ENCODE data around the gene CCDC3.

Gene CCDC3

GRCh38 chr10:12980713-12981306 lies 20.7 kb downstream of the CCDC3 start:
- DNase-seq (ENCODE audit: extremely low spot score), result no peak
- POLR2A ChIA-PET, result interaction anchor here (0.5 kb wide), 1 partner anchor 341 kb away, joined by 3 read pairs; no protein-coding TSS in a partner anchor
- CTCF ChIA-PET, result interaction anchor here (0.5 to 0.8 kb wide), 3 partner anchors 50 to 226 kb away, joined by 3 to 5 read pairs (median 3); no protein-coding TSS in a partner anchor

GRCh38 chr10:12980102-12980661 lies 21.3 kb downstream of the CCDC3 start:
- no peak for DNase-seq (ENCODE audit: extremely low spot score)
- ChIA-PET POLR2A (interaction anchor here (0.5 kb wide), 1 partner anchor 342 kb away, joined by 3 read pairs; no protein-coding TSS in a partner anchor), CTCF (interaction anchor here (0.5 to 0.8 kb wide), 3 partner anchors 51 to 226 kb away, joined by 3 to 5 read pairs (median 3); no protein-coding TSS in a partner anchor)
- no peak for TF ChIP-seq ARNT (IDR thresholded peaks at IDR 0.05)
- TF ChIP-seq FOXA1 (IDR thresholded peaks at IDR 0.05), result no peak

More at GRCh38 chr10:12980713-12981306, 20.7 kb downstream of the CCDC3 start:
- TF ChIP-seq TARDBP (IDR thresholded peaks at IDR 0.05) (no peak), LEF1 (IDR thresholded peaks at IDR 0.05; ENCODE audit: borderline replicate concordance) (no peak), CTBP1 (IDR thresholded peaks at IDR 0.05; ENCODE audit: borderline replicate concordance) (no peak), ZNF384 (IDR thresholded peaks at IDR 0.05) (no peak), FOXM1 (IDR thresholded peaks at IDR 0.05; ENCODE audit: borderline replicate concordance) (no peak), FOXA1 (IDR thresholded peaks at IDR 0.05) (no peak), NFRKB (IDR thresholded peaks at IDR 0.05) (no peak), ARNT (IDR thresholded peaks at IDR 0.05) (no peak), BHLHE40 (IDR thresholded peaks at IDR 0.05; ENCODE audit: borderline replicate concordance) (no peak), PKNOX1 (IDR thresholded peaks at IDR 0.05) (no peak), SP1 (IDR thresholded peaks at IDR 0.05) (no peak)

- DNase-seq (ENCODE audit: extremely low spot score), result no peak
- ChIA-PET CTCF (no interaction called here), POLR2A (no interaction called here)
- no peak for TF ChIP-seq CTBP1 (IDR thresholded peaks at IDR 0.05; ENCODE audit: borderline replicate concordance)
- no peak for TF ChIP-seq SUZ12 (IDR thresholded peaks at IDR 0.05)
- TF ChIP-seq FOXA1 (IDR thresholded peaks at IDR 0.05), result no peak
- TF ChIP-seq NFRKB (IDR thresholded peaks at IDR 0.05), result no peak
- no peak for TF ChIP-seq LEF1 (IDR thresholded peaks at IDR 0.05; ENCODE audit: borderline replicate concordance)
- TF ChIP-seq ARNT (IDR thresholded peaks at IDR 0.05), result no peak
- no peak for TF ChIP-seq FOXM1 (IDR thresholded peaks at IDR 0.05; ENCODE audit: borderline replicate concordance)
- no peak for TF ChIP-seq ELF4 (IDR thresholded peaks at IDR 0.05)
- TF ChIP-seq SP1 (IDR thresholded peaks at IDR 0.05), result no peak
- no peak for TF ChIP-seq ZNF384 (IDR thresholded peaks at IDR 0.05)
- TF ChIP-seq TARDBP (IDR thresholded peaks at IDR 0.05), result no peak
- no peak for TF ChIP-seq HDGF (IDR thresholded peaks at IDR 0.05; ENCODE audit: borderline replicate concordance)
- no peak for TF ChIP-seq FOXK2 (IDR thresholded peaks at IDR 0.05)
- no peak for TF ChIP-seq PKNOX1 (IDR thresholded peaks at IDR 0.05)
Observed at GRCh38 chr10:12978891-12979290, 22.6 kb downstream of the CCDC3 start.

- no peak for TF ChIP-seq ELF4 (IDR thresholded peaks at IDR 0.05)
- DNase-seq (ENCODE audit: extremely low spot score), result no peak
- CTCF ChIA-PET, result no interaction called here
- POLR2A ChIA-PET, result no interaction called here
Observed at GRCh38 chr10:12975906-12976305, 25.6 kb downstream of the CCDC3 start.

GRCh38 chr10:12975266-12975665 lies 26.2 kb downstream of the CCDC3 start:
- ChIA-PET POLR2A (no interaction called here), CTCF (no interaction called here)
- DNase-seq (ENCODE audit: extremely low spot score), result no peak
- TF ChIP-seq SUZ12 (IDR thresholded peaks at IDR 0.05) (no peak), SP1 (IDR thresholded peaks at IDR 0.05) (no peak), HDGF (IDR thresholded peaks at IDR 0.05; ENCODE audit: borderline replicate concordance) (no peak), PKNOX1 (IDR thresholded peaks at IDR 0.05) (no peak), L3MBTL2 (conservative IDR thresholded peaks at IDR 0.05) (no peak), ZNF384 (IDR thresholded peaks at IDR 0.05) (no peak), NFRKB (IDR thresholded peaks at IDR 0.05) (no peak), BHLHE40 (IDR thresholded peaks at IDR 0.05; ENCODE audit: borderline replicate concordance) (no peak), FOXA1 (IDR thresholded peaks at IDR 0.05) (no peak), TARDBP (IDR thresholded peaks at IDR 0.05) (no peak), FOXM1 (IDR thresholded peaks at IDR 0.05; ENCODE audit: borderline replicate concordance) (no peak)

- ChIA-PET POLR2A (no interaction called here), CTCF (no interaction called here)
- TF ChIP-seq BHLHE40 (IDR thresholded peaks at IDR 0.05; ENCODE audit: borderline replicate concordance), result no peak
- no peak for TF ChIP-seq SP1 (IDR thresholded peaks at IDR 0.05)
- TF ChIP-seq FOXK2 (IDR thresholded peaks at IDR 0.05), result no peak
- TF ChIP-seq L3MBTL2 (conservative IDR thresholded peaks at IDR 0.05), result no peak
- TF ChIP-seq PKNOX1 (IDR thresholded peaks at IDR 0.05), result no peak
- TF ChIP-seq LEF1 (IDR thresholded peaks at IDR 0.05; ENCODE audit: borderline replicate concordance), result no peak
- no peak for TF ChIP-seq SUZ12 (IDR thresholded peaks at IDR 0.05)
- no peak for TF ChIP-seq NFRKB (IDR thresholded peaks at IDR 0.05)
- TF ChIP-seq HDGF (IDR thresholded peaks at IDR 0.05; ENCODE audit: borderline replicate concordance), result no peak
- no peak for TF ChIP-seq ARNT (IDR thresholded peaks at IDR 0.05)
- no peak for TF ChIP-seq ELF4 (IDR thresholded peaks at IDR 0.05)
- no peak for DNase-seq (ENCODE audit: extremely low spot score)
Observed at GRCh38 chr10:12974491-12975199, 26.9 kb downstream of the CCDC3 start.

Data from HEK293T (cell line).